Caco-2 (cell line): ENCODE results near the gene NOP16. TPM values are rescaled to one million over a fixed set of nuclear protein-coding genes. Genes with fewer than 3 reads are reported as not detected.

ENCODE experiments used
- BruUV-seq: library from RNA; stranded (reverse); fragments of 400-500 nt; replicated peaks from 2 replicates; lab custom pipeline; 2021; lab: Mats Ljungman, UMichigan
- CTCF ChIA-PET: fragments of 300-600 bp; sonication (Branson Sonifier 250); formaldehyde crosslinking; loops from one replicate; lab custom pipeline; 2022; ENCODE audit warnings: antibody characterized with exemption; lab: Charles Lee
- POLR2A ChIA-PET: fragments of 300-600 bp; sonication (Branson Sonifier 250); formaldehyde crosslinking; loops from one replicate; lab custom pipeline; 2022; ENCODE audit warnings: antibody characterized with exemption; lab: Charles Lee
- DNase-seq, 2 experiments: peaks; one replicate each; pipeline versions ENCODE4 v3.0.0 to v3.0.0-alpha.2; 2020 to 2022
- H3K27me3 ChIP-seq: replicated peaks from 2 replicates; pipeline ENCODE4 v1.6.0; 2011; ENCODE audit warnings: low read length; ENCODE audit not compliant: control insufficient read depth, insufficient read depth
- H3K36me3 ChIP-seq: 2 replicates; pipeline ENCODE4 v1.5.1; 2011; ENCODE audit warnings: low read length; ENCODE audit not compliant: control insufficient read depth, insufficient read depth
- H3K4me1 ChIP-seq: fragments of 250-450 bp; sonication (Bioruptor Pico); 2 replicates; pipeline ENCODE4 v1.5.1; 2020; ENCODE audit warnings: mild to moderate bottlenecking
- H3K4me3 ChIP-seq: 2 replicates; pipeline ENCODE4 v1.5.1; 2011; ENCODE audit warnings: low read depth, mild to moderate bottlenecking, control low read depth, low read length
- H3K9me3 ChIP-seq: fragments of 250-450 bp; sonication (Bioruptor Pico); 2 replicates; pipeline ENCODE4 v1.5.1; 2020; ENCODE audit warnings: mild to moderate bottlenecking, moderate library complexity
- H3K27ac Mint-ChIP-seq: one replicate; pipeline ENCODE4 v1.8.0; 2022; ENCODE audit warnings: mixed read lengths; ENCODE audit not compliant: unreplicated experiment
- H3K27me3 Mint-ChIP-seq: one replicate; pipeline ENCODE4 v1.8.0; 2022; ENCODE audit warnings: mixed read lengths; ENCODE audit not compliant: insufficient read depth, unreplicated experiment
- H3K36me3 Mint-ChIP-seq: one replicate; pipeline ENCODE4 v1.8.0; 2022; ENCODE audit warnings: mild to moderate bottlenecking, mixed read lengths; ENCODE audit not compliant: insufficient read depth, unreplicated experiment
- H3K4me1 Mint-ChIP-seq: one replicate; pipeline ENCODE4 v1.8.0; 2022; ENCODE audit warnings: low read depth, mixed read lengths; ENCODE audit not compliant: unreplicated experiment
- H3K4me3 Mint-ChIP-seq: one replicate; pipeline ENCODE4 v1.8.0; 2022; ENCODE audit warnings: mild to moderate bottlenecking, moderate library complexity, mixed read lengths; ENCODE audit not compliant: unreplicated experiment
- H3K9me3 Mint-ChIP-seq: one replicate; pipeline ENCODE4 v1.8.0; 2022; ENCODE audit warnings: mixed read lengths; ENCODE audit not compliant: unreplicated experiment
- CTCF ChIP-seq, 2 experiments: fragments of 200-600 bp in 1 of 2; IDR thresholded peaks; 1 replicate in 1 of 2; 2 replicates in 1 of 2; pipeline versions ENCODE4 v1.5.1 to v1.8.0; 2011 to 2022; ENCODE audit warnings: antibody characterized with exemption in 1 of 2, control low read depth in 1 of 2, inconsistent platforms in 1 of 2, low read depth in 1 of 2, low read length in 1 of 2, mild to moderate bottlenecking in 1 of 2, moderate library complexity in 1 of 2; ENCODE audit not compliant: insufficient read depth in 1 of 2, severe bottlenecking in 1 of 2, unreplicated experiment in 1 of 2
- intact Hi-C: fragments of 100-400 bp; cut with micrococcal nuclease; formaldehyde crosslinking; loops from one replicate; pipeline ENCODE4 v1.10.0; 2022; ENCODE audit not compliant: unreplicated experiment
- total RNA-seq: library from RNA; stranded (reverse); gene quantifications from 2 replicates; pipeline ENCODE4 v1.2.3, GENCODE V29; 2022

The NOP16 gene
- total RNA-seq, 1 experiment from 2014 or later, result 48.0 TPM

DNA sequence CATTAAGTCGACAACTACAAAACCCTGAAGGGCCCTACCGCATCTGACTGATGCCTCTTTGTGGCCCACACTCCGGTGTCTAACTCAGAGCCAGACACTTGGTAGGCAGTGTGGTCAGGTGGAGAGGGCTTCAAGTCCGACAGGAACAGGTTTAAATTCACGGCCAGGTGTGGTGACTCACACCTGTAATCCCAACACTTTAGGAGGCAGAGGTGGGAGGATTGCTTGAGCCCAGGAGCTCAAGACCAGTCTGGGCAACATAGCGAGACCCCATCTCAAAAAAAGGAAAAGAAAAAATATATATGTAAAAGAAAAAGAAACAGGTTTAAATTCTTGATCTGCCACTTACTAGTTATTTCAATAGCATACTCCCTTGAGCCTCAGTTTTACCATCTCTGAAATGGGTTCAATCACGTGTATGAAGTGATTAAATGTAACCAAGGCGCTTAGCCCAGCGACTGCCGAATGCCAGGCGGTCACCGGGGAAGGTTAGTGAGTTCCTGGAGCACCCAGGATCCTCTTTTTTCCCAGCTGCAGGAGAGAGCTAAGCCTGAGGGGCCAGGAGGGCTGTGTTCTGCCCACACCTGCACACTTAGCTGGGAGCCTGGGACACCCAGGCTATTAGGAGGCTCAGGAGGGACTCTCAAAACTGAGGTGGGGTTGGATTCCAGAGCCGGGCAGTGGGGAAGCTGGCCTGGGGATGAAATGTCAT is 27.0 kb upstream of the NOP16 start:
- ChIA-PET POLR2A (interaction anchor here (0.9 to 3.7 kb wide), 4 partner anchors 33 to 129 kb away, joined by 3 to 23 read pairs (median 14); partner anchors contain the start of genes FAF2 and RNF44), CTCF (interaction anchor here (0.6 to 1.8 kb wide), 4 partner anchors 33 to 164 kb away, joined by 3 to 20 read pairs (median 4); partner anchors contain the start of gene FAF2)
- Histone ChIP-seq H3K4me3 (peak overlapping the region; percentile 92), H3K36me3 (no peaks in the 10 kb centered on the region), H3K4me1 (peaks cover 23% of the 10 kb centered on the region), H3K9me3 (no peaks in the 10 kb centered on the region), H3K27me3 (no peaks in the 10 kb centered on the region)
- H3K9me3 Mint-ChIP-seq, result peaks cover 5% of the 10 kb centered on the region
- TF ChIP-seq CTCF (IDR thresholded peaks at IDR 0.05; ENCODE audit: insufficient read depth in 1 of 2, low read depth in 1 of 2, low read length in 1 of 2, severe bottlenecking in 1 of 2, unreplicated experiment in 1 of 2), result no peak
- peak overlapping the region; percentile 85 for H3K27ac Mint-ChIP-seq
- H3K27me3 Mint-ChIP-seq, result no peaks in the 10 kb centered on the region
- H3K4me1 Mint-ChIP-seq, result peaks cover 24% of the 10 kb centered on the region
- no peak for DNase-seq
- intact Hi-C loops, result loop anchor here (10.0 kb wide), 1 partner anchor 69 kb away; no protein-coding TSS in a partner anchor
- H3K4me3 Mint-ChIP-seq, result peak overlapping the region; percentile 77
- no TSS peak for BruUV-seq
- H3K36me3 Mint-ChIP-seq, result peaks cover 19% of the 10 kb centered on the region

- Histone ChIP-seq H3K36me3 (no peaks in the 10 kb centered on the region), H3K4me3 (no peak overlapping the region), H3K9me3 (no peaks in the 10 kb centered on the region), H3K4me1 (peaks cover 23% of the 10 kb centered on the region), H3K27me3 (no peaks in the 10 kb centered on the region)
- Mint-ChIP-seq H3K27ac (peak overlapping the region; percentile 85), H3K4me1 (peaks cover 24% of the 10 kb centered on the region), H3K36me3 (peaks cover 26% of the 10 kb centered on the region), H3K27me3 (no peaks in the 10 kb centered on the region), H3K9me3 (no peaks in the 10 kb centered on the region), H3K4me3 (no peak overlapping the region)
- ChIA-PET POLR2A (no interaction called here), CTCF (no interaction called here)
- DNase-seq, result no peak
- TF ChIP-seq CTCF (IDR thresholded peaks at IDR 0.05; ENCODE audit: insufficient read depth in 1 of 2, low read depth in 1 of 2, low read length in 1 of 2, severe bottlenecking in 1 of 2, unreplicated experiment in 1 of 2), result no peak
- TSS peak; percentile 47 for BruUV-seq
- intact Hi-C loops, result loop anchor here (10.0 kb wide), 1 partner anchor 70 kb away; no protein-coding TSS in a partner anchor
Observed at GRCh38 chr5:176414704-176415103, 26.3 kb upstream of the NOP16 start.

- no peak for DNase-seq
- TF ChIP-seq CTCF (IDR thresholded peaks at IDR 0.05; ENCODE audit: insufficient read depth in 1 of 2, low read depth in 1 of 2, low read length in 1 of 2, severe bottlenecking in 1 of 2, unreplicated experiment in 1 of 2), result no peak
- Mint-ChIP-seq H3K4me3 (no peak overlapping the region), H3K4me1 (peaks cover 24% of the 10 kb centered on the region), H3K27me3 (no peaks in the 10 kb centered on the region), H3K36me3 (peaks cover 29% of the 10 kb centered on the region), H3K27ac (no peak overlapping the region), H3K9me3 (no peaks in the 10 kb centered on the region)
- intact Hi-C loops, result loop anchor here (10.0 kb wide), 1 partner anchor 71 kb away; no protein-coding TSS in a partner anchor
- no TSS peak for BruUV-seq
- POLR2A ChIA-PET, result interaction anchor here (0.7 kb wide), 1 partner anchor 129 kb away, joined by 4 read pairs; no protein-coding TSS in a partner anchor
- Histone ChIP-seq H3K9me3 (no peaks in the 10 kb centered on the region), H3K4me3 (no peak overlapping the region), H3K36me3 (no peaks in the 10 kb centered on the region), H3K4me1 (peaks cover 21% of the 10 kb centered on the region), H3K27me3 (no peaks in the 10 kb centered on the region)
- CTCF ChIA-PET, result no interaction called here
Observed at GRCh38 chr5:176413709-176414191, 25.4 kb upstream of the NOP16 start.
